Thyroid gland (tissue), 4 donors: ENCODE measurements around the gene CDHR5.

Source experiments
- POLR2A ChIP-seq, 2 donors: fragments of 450-650 bp; IDR thresholded peaks; one replicate each; pipeline ENCODE4 v1.6.1; 2017; ENCODE audit warnings: antibody characterized with exemption in 2 of 2, mild to moderate bottlenecking in 2 of 2, moderate library complexity in 1 of 2
- TF ChIP-seq, protein P1 (sequence below), 6 experiments: fragments of 200-600 bp in 3 of 6; fragments of 450-650 bp in 3 of 6; sonication (generic) in 3 of 6; IDR thresholded peaks; one replicate each; pipeline ENCODE4 v1.5.1; 2016 to 2019; ENCODE audit warnings: antibody characterized with exemption in 6 of 6, mild to moderate bottlenecking in 2 of 6, inconsistent platforms in 1 of 6, moderate library complexity in 1 of 6

DNA sequence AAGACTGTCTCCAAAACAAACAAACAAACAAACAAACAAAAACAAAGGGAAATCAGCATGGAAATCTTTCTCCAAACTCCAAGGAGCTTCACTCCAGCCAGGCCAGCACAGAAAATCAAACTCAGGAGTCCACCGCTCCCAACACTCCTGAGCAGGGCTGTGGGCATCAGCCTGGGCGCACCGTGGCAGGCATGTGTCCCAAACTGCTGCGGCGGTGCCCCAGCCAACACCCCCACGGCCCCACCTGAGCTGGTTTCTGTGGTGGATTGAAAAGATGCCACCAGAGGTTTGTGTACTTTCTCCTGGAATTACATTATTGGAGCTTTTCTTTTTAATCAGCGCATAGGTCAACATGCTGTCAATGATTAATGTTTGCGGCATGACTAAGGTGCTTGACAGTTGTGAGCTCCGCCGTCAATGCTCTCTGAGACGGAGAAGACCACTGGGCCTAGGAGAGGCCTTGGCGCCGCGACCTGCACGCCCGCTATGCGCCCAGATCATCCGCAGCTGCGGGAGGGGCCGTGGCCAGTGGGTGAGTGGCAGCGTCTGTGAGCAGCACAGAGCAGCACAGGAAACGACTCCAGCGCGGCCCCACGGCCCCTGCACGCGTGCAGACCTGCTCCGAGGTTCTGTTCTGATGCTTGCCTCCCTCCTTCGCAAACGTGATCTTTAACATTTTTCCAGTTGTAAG is 30.4 kb upstream of the CDHR5 start:
- TF ChIP-seq POLR2A (IDR thresholded peaks at IDR 0.05): no peak
- TF ChIP-seq, protein P1, sequence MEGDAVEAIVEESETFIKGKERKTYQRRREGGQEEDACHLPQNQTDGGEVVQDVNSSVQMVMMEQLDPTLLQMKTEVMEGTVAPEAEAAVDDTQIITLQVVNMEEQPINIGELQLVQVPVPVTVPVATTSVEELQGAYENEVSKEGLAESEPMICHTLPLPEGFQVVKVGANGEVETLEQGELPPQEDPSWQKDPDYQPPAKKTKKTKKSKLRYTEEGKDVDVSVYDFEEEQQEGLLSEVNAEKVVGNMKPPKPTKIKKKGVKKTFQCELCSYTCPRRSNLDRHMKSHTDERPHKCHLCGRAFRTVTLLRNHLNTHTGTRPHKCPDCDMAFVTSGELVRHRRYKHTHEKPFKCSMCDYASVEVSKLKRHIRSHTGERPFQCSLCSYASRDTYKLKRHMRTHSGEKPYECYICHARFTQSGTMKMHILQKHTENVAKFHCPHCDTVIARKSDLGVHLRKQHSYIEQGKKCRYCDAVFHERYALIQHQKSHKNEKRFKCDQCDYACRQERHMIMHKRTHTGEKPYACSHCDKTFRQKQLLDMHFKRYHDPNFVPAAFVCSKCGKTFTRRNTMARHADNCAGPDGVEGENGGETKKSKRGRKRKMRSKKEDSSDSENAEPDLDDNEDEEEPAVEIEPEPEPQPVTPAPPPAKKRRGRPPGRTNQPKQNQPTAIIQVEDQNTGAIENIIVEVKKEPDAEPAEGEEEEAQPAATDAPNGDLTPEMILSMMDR (IDR thresholded peaks at IDR 0.05): no peak
